HEK293 (cell line): Measurements from ENCODE around the gene AFF3.

ENCODE experiments used
- CTCF ChIA-PET: fragments of 350-600 bp; formaldehyde crosslinking; extraction: SDS; loops from one replicate; lab custom pipeline; 2021; ENCODE audit warnings: antibody characterized with exemption; lab: Yijun Ruan, JAX
- POLR2A ChIA-PET: fragments of 300-600 bp; formaldehyde crosslinking; extraction: SDS; loops from one replicate; lab custom pipeline; 2020; ENCODE audit warnings: antibody characterized with exemption, inconsistent platforms; lab: Yijun Ruan, JAX
- H3K27ac ChIP-seq: fragments of 200-500 bp; sonication (Bioruptor generic); 2 replicates; pipeline ENCODE4 v1.5.1; 2014; ENCODE audit warnings: low read depth, low read length, control low read depth, inconsistent platforms; ENCODE audit errors: extremely low read depth
- H3K36me3 ChIP-seq, 2 experiments: fragments of 200-500 bp in 1 of 2; sonication (Bioruptor generic) in 1 of 2; 1 replicate in 1 of 2; 2 replicates in 1 of 2; pipeline ENCODE4 v1.5.1; 2014 to 2017; ENCODE audit warnings: inconsistent platforms in 2 of 2, low read length in 2 of 2; ENCODE audit not compliant: control insufficient read depth in 2 of 2, insufficient read depth in 1 of 2
- H3K4me1 ChIP-seq: fragments of 200-500 bp; sonication (Bioruptor generic); 2 replicates; pipeline ENCODE4 v1.5.1; 2014; ENCODE audit warnings: mild to moderate bottlenecking, low read length, inconsistent platforms; ENCODE audit not compliant: control insufficient read depth, insufficient read depth
- H3K4me3 ChIP-seq: 2 replicates; pipeline ENCODE4 v1.5.1; 2011; ENCODE audit warnings: low read depth, mild to moderate bottlenecking, control low read depth, low read length, moderate library complexity
- H3K9me3 ChIP-seq: fragments of 200-500 bp; sonication (Bioruptor generic); 2 replicates; pipeline ENCODE4 v1.5.1; 2014; ENCODE audit warnings: low read depth, low read length, inconsistent platforms; ENCODE audit not compliant: control insufficient read depth, insufficient read depth
- GLIS1 ChIP-seq: fragments of 450-650 bp; formaldehyde crosslinking; IDR thresholded peaks from 2 replicates; pipeline ENCODE4 v1.5.1; 2016; ENCODE audit warnings: missing biosample characterization, missing genetic modification characterization
- HOXA7 ChIP-seq: sonication (generic); formaldehyde crosslinking; IDR thresholded peaks from 2 replicates; pipeline ENCODE4 v1.8.1; 2022; ENCODE audit warnings: missing genetic modification reagents, borderline replicate concordance
- KLF8 ChIP-seq: fragments of 450-650 bp; formaldehyde crosslinking; IDR thresholded peaks from 2 replicates; pipeline ENCODE4 v1.5.1; 2016; ENCODE audit warnings: missing biosample characterization, missing genetic modification characterization
- PRDM1 ChIP-seq: fragments of 450-650 bp; formaldehyde crosslinking; IDR thresholded peaks from 2 replicates; pipeline ENCODE4; 2016; ENCODE audit warnings: missing biosample characterization, missing genetic modification characterization
- WT1 ChIP-seq: fragments of 450-650 bp; formaldehyde crosslinking; IDR thresholded peaks from 2 replicates; pipeline ENCODE4 v1.5.1; 2016; ENCODE audit warnings: missing biosample characterization, missing genetic modification characterization
- ZBTB48 ChIP-seq: fragments of 450-650 bp; formaldehyde crosslinking; IDR thresholded peaks from 2 replicates; pipeline ENCODE4 v1.5.1; 2016; ENCODE audit warnings: missing biosample characterization, missing genetic modification characterization
- ZNF140 ChIP-seq: fragments of 450-650 bp; formaldehyde crosslinking; IDR thresholded peaks from 2 replicates; pipeline ENCODE4 v1.5.1; 2016; ENCODE audit warnings: missing biosample characterization, missing genetic modification characterization
- ZNF184 ChIP-seq: fragments of 450-650 bp; IDR thresholded peaks from 2 replicates; pipeline ENCODE4 v1.5.1; 2018; ENCODE audit warnings: missing biosample characterization, mild to moderate bottlenecking, missing genetic modification characterization
- ZNF211 ChIP-seq: fragments of 450-650 bp; formaldehyde crosslinking; IDR thresholded peaks from 2 replicates; pipeline ENCODE4 v1.5.1; 2016; ENCODE audit warnings: low read depth, missing biosample characterization, missing genetic modification characterization
- ZNF521 ChIP-seq: fragments of 450-650 bp; formaldehyde crosslinking; IDR thresholded peaks from 2 replicates; pipeline ENCODE4 v1.5.1; 2017; ENCODE audit warnings: missing biosample characterization, mild to moderate bottlenecking, missing genetic modification characterization
- ZNF596 ChIP-seq: fragments of 450-650 bp; IDR thresholded peaks from 2 replicates; pipeline ENCODE4 v1.5.0; 2018; ENCODE audit warnings: missing biosample characterization, mild to moderate bottlenecking, missing genetic modification characterization, moderate library complexity
- ZNF658 ChIP-seq: fragments of 450-650 bp; formaldehyde crosslinking; IDR thresholded peaks from 2 replicates; pipeline ENCODE4; 2016; ENCODE audit warnings: missing biosample characterization, missing genetic modification characterization
- ZNF776 ChIP-seq: fragments of 450-650 bp; formaldehyde crosslinking; IDR thresholded peaks from 2 replicates; pipeline ENCODE4 v1.5.0; 2017; ENCODE audit warnings: missing biosample characterization, missing genetic modification characterization, borderline replicate concordance
- ZNF791 ChIP-seq: fragments of 450-650 bp; formaldehyde crosslinking; IDR thresholded peaks from 2 replicates; pipeline ENCODE4 v1.5.1; 2016; ENCODE audit warnings: missing biosample characterization, missing genetic modification characterization
- ZSCAN30 ChIP-seq: fragments of 450-650 bp; IDR thresholded peaks from 2 replicates; pipeline ENCODE4 v1.5.1; 2018; ENCODE audit warnings: missing biosample characterization, mild to moderate bottlenecking, missing genetic modification characterization, moderate library complexity
- TF ChIP-seq, protein P1 (sequence below): fragments of 450-650 bp; formaldehyde crosslinking; IDR thresholded peaks from 2 replicates; pipeline ENCODE4 v1.5.1; 2016; ENCODE audit warnings: missing biosample characterization, missing genetic modification characterization, borderline replicate concordance
- TF ChIP-seq, protein P2 (sequence below): fragments of 450-650 bp; formaldehyde crosslinking; IDR thresholded peaks from 2 replicates; pipeline ENCODE4 v1.5.1; 2016; ENCODE audit warnings: missing biosample characterization, missing genetic modification characterization
- TF ChIP-seq, protein P3 (sequence below): fragments of 450-650 bp; formaldehyde crosslinking; IDR thresholded peaks from 2 replicates; pipeline ENCODE4 v1.5.1; 2017; ENCODE audit warnings: missing biosample characterization, missing genetic modification characterization
- TF ChIP-seq, protein P4 (sequence below): fragments of 450-650 bp; formaldehyde crosslinking; IDR thresholded peaks from 2 replicates; pipeline ENCODE4 v1.5.1; 2017; ENCODE audit warnings: missing biosample characterization, missing genetic modification characterization
- TF ChIP-seq, protein P5 (sequence below): fragments of 450-650 bp; formaldehyde crosslinking; IDR thresholded peaks from 2 replicates; pipeline ENCODE4 v1.5.1; 2016; ENCODE audit warnings: missing biosample characterization, missing genetic modification characterization
- TF ChIP-seq, protein P6 (sequence below): fragments of 450-650 bp; formaldehyde crosslinking; IDR thresholded peaks from 2 replicates; pipeline ENCODE4 v1.5.1; 2016; ENCODE audit warnings: missing biosample characterization, missing genetic modification characterization
- TF ChIP-seq, protein P7 (sequence below): fragments of 450-650 bp; formaldehyde crosslinking; IDR thresholded peaks from 2 replicates; pipeline ENCODE4; 2016; ENCODE audit warnings: missing biosample characterization, missing genetic modification characterization

Gene AFF3

DNA sequence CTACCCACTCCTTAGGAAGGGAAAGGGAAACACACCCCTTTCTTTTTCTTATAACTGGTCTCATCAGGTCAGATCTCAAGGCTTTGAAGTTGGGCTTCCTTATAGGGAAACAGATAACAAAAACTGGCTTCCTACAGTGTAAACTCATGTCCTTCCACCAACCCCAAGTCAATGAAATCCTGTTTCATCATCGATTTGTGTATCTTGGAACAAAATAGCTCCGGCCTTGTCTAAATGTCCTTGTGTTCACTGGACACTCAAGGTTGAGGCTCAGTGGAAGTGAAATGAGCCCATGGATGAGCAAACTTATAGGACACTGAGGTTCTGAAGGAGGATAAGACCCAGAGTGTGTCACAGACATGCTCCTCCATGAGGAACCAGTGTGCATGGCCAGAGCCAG, 496.4 kb downstream of the AFF3 start (continued):
- TF ChIP-seq, protein P1, sequence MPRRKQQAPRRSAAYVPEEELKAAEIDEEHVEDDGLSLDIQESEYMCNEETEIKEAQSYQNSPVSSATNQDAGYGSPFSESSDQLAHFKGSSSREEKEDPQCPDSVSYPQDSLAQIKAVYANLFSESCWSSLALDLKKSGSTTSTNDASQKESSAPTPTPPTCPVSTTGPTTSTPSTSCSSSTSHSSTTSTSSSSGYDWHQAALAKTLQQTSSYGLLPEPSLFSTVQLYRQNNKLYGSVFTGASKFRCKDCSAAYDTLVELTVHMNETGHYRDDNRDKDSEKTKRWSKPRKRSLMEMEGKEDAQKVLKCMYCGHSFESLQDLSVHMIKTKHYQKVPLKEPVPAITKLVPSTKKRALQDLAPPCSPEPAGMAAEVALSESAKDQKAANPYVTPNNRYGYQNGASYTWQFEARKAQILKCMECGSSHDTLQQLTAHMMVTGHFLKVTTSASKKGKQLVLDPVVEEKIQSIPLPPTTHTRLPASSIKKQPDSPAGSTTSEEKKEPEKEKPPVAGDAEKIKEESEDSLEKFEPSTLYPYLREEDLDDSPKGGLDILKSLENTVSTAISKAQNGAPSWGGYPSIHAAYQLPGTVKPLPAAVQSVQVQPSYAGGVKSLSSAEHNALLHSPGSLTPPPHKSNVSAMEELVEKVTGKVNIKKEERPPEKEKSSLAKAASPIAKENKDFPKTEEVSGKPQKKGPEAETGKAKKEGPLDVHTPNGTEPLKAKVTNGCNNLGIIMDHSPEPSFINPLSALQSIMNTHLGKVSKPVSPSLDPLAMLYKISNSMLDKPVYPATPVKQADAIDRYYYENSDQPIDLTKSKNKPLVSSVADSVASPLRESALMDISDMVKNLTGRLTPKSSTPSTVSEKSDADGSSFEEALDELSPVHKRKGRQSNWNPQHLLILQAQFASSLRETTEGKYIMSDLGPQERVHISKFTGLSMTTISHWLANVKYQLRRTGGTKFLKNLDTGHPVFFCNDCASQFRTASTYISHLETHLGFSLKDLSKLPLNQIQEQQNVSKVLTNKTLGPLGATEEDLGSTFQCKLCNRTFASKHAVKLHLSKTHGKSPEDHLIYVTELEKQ = no peak
- TF ChIP-seq, protein P2, sequence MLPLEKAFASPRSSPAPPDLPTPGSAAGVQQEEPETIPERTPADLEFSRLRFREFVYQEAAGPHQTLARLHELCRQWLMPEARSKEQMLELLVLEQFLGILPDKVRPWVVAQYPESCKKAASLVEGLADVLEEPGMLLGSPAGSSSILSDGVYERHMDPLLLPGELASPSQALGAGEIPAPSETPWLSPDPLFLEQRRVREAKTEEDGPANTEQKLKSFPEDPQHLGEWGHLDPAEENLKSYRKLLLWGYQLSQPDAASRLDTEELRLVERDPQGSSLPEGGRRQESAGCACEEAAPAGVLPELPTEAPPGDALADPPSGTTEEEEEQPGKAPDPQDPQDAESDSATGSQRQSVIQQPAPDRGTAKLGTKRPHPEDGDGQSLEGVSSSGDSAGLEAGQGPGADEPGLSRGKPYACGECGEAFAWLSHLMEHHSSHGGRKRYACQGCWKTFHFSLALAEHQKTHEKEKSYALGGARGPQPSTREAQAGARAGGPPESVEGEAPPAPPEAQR (tag by site-specific recombination) = no peak
- no peak for TF ChIP-seq KLF8 (tag by site-specific recombination)
- TF ChIP-seq WT1 (tag by site-specific recombination) = no peak
- no peak for TF ChIP-seq ZNF184 (tag by site-specific recombination)
- TF ChIP-seq ZSCAN30 = no peak
- TF ChIP-seq, protein P3, sequence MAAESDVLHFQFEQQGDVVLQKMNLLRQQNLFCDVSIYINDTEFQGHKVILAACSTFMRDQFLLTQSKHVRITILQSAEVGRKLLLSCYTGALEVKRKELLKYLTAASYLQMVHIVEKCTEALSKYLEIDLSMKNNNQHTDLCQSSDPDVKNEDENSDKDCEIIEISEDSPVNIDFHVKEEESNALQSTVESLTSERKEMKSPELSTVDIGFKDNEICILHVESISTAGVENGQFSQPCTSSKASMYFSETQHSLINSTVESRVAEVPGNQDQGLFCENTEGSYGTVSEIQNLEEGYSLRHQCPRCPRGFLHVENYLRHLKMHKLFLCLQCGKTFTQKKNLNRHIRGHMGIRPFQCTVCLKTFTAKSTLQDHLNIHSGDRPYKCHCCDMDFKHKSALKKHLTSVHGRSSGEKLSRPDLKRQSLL (tag by site-specific recombination) = no peak
- TF ChIP-seq, protein P4, sequence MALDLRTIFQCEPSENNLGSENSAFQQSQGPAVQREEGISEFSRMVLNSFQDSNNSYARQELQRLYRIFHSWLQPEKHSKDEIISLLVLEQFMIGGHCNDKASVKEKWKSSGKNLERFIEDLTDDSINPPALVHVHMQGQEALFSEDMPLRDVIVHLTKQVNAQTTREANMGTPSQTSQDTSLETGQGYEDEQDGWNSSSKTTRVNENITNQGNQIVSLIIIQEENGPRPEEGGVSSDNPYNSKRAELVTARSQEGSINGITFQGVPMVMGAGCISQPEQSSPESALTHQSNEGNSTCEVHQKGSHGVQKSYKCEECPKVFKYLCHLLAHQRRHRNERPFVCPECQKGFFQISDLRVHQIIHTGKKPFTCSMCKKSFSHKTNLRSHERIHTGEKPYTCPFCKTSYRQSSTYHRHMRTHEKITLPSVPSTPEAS (tag by site-specific recombination) = no peak
- no peak for TF ChIP-seq GLIS1 (tag by site-specific recombination)
- no peak for TF ChIP-seq ZNF596 (tag by site-specific recombination)
- TF ChIP-seq ZNF658 (tag by site-specific recombination) = no peak
- TF ChIP-seq, protein P5, sequence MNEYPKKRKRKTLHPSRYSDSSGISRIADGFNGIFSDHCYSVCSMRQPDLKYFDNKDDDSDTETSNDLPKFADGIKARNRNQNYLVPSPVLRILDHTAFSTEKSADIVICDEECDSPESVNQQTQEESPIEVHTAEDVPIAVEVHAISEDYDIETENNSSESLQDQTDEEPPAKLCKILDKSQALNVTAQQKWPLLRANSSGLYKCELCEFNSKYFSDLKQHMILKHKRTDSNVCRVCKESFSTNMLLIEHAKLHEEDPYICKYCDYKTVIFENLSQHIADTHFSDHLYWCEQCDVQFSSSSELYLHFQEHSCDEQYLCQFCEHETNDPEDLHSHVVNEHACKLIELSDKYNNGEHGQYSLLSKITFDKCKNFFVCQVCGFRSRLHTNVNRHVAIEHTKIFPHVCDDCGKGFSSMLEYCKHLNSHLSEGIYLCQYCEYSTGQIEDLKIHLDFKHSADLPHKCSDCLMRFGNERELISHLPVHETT (tag by site-specific recombination) = no peak
- no peak for TF ChIP-seq ZBTB48
- TF ChIP-seq, protein P6, sequence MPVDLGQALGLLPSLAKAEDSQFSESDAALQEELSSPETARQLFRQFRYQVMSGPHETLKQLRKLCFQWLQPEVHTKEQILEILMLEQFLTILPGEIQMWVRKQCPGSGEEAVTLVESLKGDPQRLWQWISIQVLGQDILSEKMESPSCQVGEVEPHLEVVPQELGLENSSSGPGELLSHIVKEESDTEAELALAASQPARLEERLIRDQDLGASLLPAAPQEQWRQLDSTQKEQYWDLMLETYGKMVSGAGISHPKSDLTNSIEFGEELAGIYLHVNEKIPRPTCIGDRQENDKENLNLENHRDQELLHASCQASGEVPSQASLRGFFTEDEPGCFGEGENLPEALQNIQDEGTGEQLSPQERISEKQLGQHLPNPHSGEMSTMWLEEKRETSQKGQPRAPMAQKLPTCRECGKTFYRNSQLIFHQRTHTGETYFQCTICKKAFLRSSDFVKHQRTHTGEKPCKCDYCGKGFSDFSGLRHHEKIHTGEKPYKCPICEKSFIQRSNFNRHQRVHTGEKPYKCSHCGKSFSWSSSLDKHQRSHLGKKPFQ (tag by site-specific recombination) = no peak

DNA sequence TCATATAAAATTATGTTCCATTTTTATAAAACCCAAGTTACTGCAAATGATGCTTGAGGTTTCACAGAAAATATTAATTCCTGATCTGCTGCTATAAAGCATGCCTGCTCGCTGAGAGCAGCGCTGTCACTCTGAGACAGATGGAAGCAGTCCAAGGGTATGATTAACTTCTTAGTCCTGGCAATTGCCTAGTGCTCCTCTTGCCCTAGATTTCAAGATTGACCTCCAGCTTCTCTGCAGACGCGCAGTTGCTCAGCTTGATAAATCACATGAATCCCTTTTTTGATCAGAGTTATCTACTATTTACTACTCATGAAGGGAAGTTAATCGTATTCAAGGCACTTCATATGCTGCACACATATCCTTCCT, 498.0 kb downstream of the AFF3 start:
- H3K4me1 ChIP-seq = no peaks in the 10 kb centered on the region
- no peak overlapping the region for H3K4me3 ChIP-seq
- TF ChIP-seq HOXA7 (no peak), ZNF776 (tag by site-specific recombination) (no peak), ZNF791 (tag by site-specific recombination) (no peak), PRDM1 (tag by site-specific recombination) (no peak), ZNF140 (no peak), ZNF521 (tag by site-specific recombination) (no peak), ZNF211 (no peak)
- TF ChIP-seq, protein P7, sequence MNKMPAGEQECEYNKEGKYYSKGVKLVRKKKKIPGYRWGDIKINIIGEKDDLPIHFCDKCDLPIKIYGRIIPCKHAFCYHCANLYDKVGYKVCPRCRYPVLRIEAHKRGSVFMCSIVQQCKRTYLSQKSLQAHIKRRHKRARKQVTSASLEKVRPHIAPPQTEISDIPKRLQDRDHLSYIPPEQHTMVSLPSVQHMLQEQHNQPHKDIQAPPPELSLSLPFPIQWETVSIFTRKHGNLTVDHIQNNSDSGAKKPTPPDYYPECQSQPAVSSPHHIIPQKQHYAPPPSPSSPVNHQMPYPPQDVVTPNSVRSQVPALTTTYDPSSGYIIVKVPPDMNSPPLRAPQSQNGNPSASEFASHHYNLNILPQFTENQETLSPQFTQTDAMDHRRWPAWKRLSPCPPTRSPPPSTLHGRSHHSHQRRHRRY = no peak
- no peak overlapping the region for H3K27ac ChIP-seq
- no peaks in the 10 kb centered on the region for H3K36me3 ChIP-seq
- ChIA-PET CTCF (no interaction called here), POLR2A (no interaction called here)
- no peaks in the 10 kb centered on the region for H3K9me3 ChIP-seq
